ENCODE results near the gene KRTAP12-1.

DNA sequence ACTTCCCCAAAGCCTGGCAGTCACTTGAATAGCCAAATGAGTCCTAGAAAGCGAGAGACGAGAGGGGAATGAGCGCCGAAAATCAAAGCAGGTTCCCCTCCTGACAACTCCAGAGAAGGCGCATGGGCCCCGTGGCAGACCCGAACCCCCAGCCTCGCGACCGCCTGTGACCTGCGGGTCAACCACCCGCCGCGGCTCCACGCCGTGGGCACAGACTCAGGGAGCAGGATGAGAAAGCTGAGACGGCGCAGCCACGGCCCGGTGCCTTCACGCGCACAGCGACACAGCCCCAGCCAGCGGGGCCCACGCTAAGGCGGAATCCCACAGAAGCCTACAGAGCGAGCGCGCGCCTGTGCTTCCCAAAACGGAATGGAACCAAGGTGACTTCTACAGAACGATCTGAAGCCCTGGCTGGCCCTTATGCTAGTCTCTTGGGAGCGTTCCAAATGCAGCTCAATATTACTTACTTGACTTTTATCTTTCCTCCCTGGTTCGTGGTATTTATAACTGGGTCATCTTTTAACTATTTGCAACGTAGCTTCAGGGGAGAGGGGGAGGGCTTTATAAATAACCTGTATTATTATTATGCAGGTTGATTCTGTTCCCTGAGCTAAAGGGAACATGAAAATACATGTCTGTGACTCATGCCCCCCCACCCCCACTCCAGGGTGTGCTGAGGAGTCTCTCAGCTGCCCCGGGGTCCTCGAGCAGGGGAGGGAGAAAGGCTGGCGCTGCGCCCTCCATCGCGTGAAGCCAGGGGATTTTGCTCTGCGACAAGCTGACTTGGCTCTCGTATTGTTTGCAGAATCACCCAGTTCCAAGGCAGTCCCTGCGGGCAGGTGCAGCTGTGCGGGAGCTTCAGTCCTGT is 27.7 kb upstream of the KRTAP12-1 start:
- TF ChIP-seq POLR2A (IDR thresholded peaks at IDR 0.05): no peak
- TF ChIP-seq, protein P1, sequence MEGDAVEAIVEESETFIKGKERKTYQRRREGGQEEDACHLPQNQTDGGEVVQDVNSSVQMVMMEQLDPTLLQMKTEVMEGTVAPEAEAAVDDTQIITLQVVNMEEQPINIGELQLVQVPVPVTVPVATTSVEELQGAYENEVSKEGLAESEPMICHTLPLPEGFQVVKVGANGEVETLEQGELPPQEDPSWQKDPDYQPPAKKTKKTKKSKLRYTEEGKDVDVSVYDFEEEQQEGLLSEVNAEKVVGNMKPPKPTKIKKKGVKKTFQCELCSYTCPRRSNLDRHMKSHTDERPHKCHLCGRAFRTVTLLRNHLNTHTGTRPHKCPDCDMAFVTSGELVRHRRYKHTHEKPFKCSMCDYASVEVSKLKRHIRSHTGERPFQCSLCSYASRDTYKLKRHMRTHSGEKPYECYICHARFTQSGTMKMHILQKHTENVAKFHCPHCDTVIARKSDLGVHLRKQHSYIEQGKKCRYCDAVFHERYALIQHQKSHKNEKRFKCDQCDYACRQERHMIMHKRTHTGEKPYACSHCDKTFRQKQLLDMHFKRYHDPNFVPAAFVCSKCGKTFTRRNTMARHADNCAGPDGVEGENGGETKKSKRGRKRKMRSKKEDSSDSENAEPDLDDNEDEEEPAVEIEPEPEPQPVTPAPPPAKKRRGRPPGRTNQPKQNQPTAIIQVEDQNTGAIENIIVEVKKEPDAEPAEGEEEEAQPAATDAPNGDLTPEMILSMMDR (IDR thresholded peaks at IDR 0.05): no peak

All from body of pancreas (tissue), 4 donors.